Mesenchymal stem cell (in vitro differentiated cells and primary cell): Measurements from ENCODE around the gene ZNF618.

Source experiments
- DNase-seq: peaks from one replicate; pipeline ENCODE4 v3.0.0-alpha.2; 2013
- H2AFZ ChIP-seq: one replicate; pipeline ENCODE4 v1.6.1; 2013; ENCODE audit warnings: low read depth, mild to moderate bottlenecking, control low read depth, inconsistent platforms, low read length, moderate library complexity
- H2AK5ac ChIP-seq: 2 replicates; pipeline ENCODE4 v1.6.1; 2013; ENCODE audit warnings: low read length, moderate library complexity, mild to moderate bottlenecking, inconsistent platforms; ENCODE audit not compliant: severe bottlenecking
- H2BK120ac ChIP-seq: one replicate; pipeline ENCODE4 v1.6.1; 2013; ENCODE audit warnings: low read depth, mild to moderate bottlenecking, inconsistent platforms, low read length, moderate library complexity
- H2BK12ac ChIP-seq, 2 experiments: one replicate each; pipeline ENCODE4 v1.6.1; 2013; ENCODE audit warnings: inconsistent platforms in 2 of 2, low read length in 2 of 2, mild to moderate bottlenecking in 2 of 2, moderate library complexity in 2 of 2, control low read depth in 1 of 2
- H2BK15ac ChIP-seq: one replicate; pipeline ENCODE4 v1.6.1; 2013; ENCODE audit warnings: mild to moderate bottlenecking, low read depth, inconsistent platforms; ENCODE audit not compliant: poor library complexity, severe bottlenecking
- H2BK5ac ChIP-seq: 2 replicates; pipeline ENCODE4 v1.6.1; 2013; ENCODE audit warnings: low read depth, mild to moderate bottlenecking, low read length, control low read depth, inconsistent platforms; ENCODE audit not compliant: poor library complexity, severe bottlenecking
- H3K14ac ChIP-seq, 2 experiments: one replicate each; pipeline ENCODE4 v1.6.1; 2013; ENCODE audit warnings: inconsistent platforms in 2 of 2, low read length in 2 of 2, control low read depth in 1 of 2, mild to moderate bottlenecking in 1 of 2, moderate library complexity in 1 of 2
- H3K18ac ChIP-seq, 2 experiments: one replicate each; pipeline ENCODE4 v1.6.1; 2013; ENCODE audit warnings: inconsistent platforms in 2 of 2, low read length in 2 of 2, control low read depth in 1 of 2, low read depth in 1 of 2, mild to moderate bottlenecking in 1 of 2
- H3K23ac ChIP-seq, 2 experiments: one replicate each; pipeline ENCODE4 v1.6.1; 2013; ENCODE audit warnings: inconsistent platforms in 2 of 2, low read length in 2 of 2, mild to moderate bottlenecking in 2 of 2, moderate library complexity in 2 of 2, control low read depth in 1 of 2
- H3K27ac ChIP-seq: 2 replicates; pipeline ENCODE4 v1.5.1; 2013; ENCODE audit warnings: mild to moderate bottlenecking, moderate library complexity, low read length, control low read depth, inconsistent platforms; ENCODE audit not compliant: poor library complexity, severe bottlenecking
- H3K27me3 ChIP-seq, 2 experiments: 2 replicates each; pipeline versions ENCODE4 v1.6.1 to v1.7.0; 2013; ENCODE audit warnings: low read length in 2 of 2, mild to moderate bottlenecking in 2 of 2, moderate library complexity in 2 of 2, control low read depth in 1 of 2, inconsistent platforms in 1 of 2; ENCODE audit not compliant: control insufficient read depth in 1 of 2, insufficient read depth in 1 of 2
- H3K36me3 ChIP-seq, 2 experiments: 2 replicates each; pipeline versions ENCODE4 v1.6.1 to v1.7.0; 2013; ENCODE audit warnings: low read length in 2 of 2, control low read depth in 1 of 2, inconsistent platforms in 1 of 2, low read depth in 1 of 2, mild to moderate bottlenecking in 1 of 2; ENCODE audit not compliant: insufficient read depth in 2 of 2, control insufficient read depth in 1 of 2
- H3K4ac ChIP-seq, 2 experiments: one replicate each; pipeline ENCODE4 v1.6.1; 2013; ENCODE audit warnings: inconsistent platforms in 2 of 2, low read length in 2 of 2, mild to moderate bottlenecking in 2 of 2, moderate library complexity in 2 of 2, control low read depth in 1 of 2, low read depth in 1 of 2
- H3K4me1 ChIP-seq: 2 replicates; pipeline ENCODE4 v1.6.1; 2013; ENCODE audit warnings: low read depth, low read length, control low read depth; ENCODE audit not compliant: control insufficient read depth, insufficient read depth
- H3K4me2 ChIP-seq: 2 replicates; pipeline ENCODE4 v1.6.1; 2013; ENCODE audit warnings: low read length, mild to moderate bottlenecking, inconsistent platforms; ENCODE audit not compliant: poor library complexity, severe bottlenecking
- H3K4me3 ChIP-seq, 2 experiments: 2 replicates each; pipeline versions ENCODE4 v1.5.1 to v1.7.0; 2013; ENCODE audit warnings: low read length in 2 of 2, mild to moderate bottlenecking in 2 of 2, control low read depth in 1 of 2, low read depth in 1 of 2; ENCODE audit not compliant: insufficient read depth in 1 of 2
- H3K79me1 ChIP-seq: replicated peaks from 2 replicates; pipeline ENCODE4 v1.6.1; 2013; ENCODE audit warnings: mild to moderate bottlenecking, control low read depth, low read length, inconsistent platforms; ENCODE audit not compliant: poor library complexity, severe bottlenecking
- H3K9ac ChIP-seq: 2 replicates; pipeline ENCODE4 v1.7.0; 2013; ENCODE audit warnings: mild to moderate bottlenecking, low read length, moderate library complexity
- H3K9me3 ChIP-seq: 2 replicates; pipeline ENCODE4 v1.7.0; 2013; ENCODE audit warnings: mild to moderate bottlenecking, low read length; ENCODE audit not compliant: control insufficient read depth
- H4K8ac ChIP-seq: one replicate; pipeline ENCODE4 v1.6.1; 2013; ENCODE audit warnings: inconsistent platforms, mild to moderate bottlenecking, low read length, moderate library complexity
- H4K91ac ChIP-seq: one replicate; pipeline ENCODE4 v1.6.1; 2013; ENCODE audit warnings: mild to moderate bottlenecking, low read length, inconsistent platforms
- WGBS: methylation state at CpG from one replicate; pipeline ENCODE4 v1.1.7; 2013; ENCODE audit warnings: mixed read lengths; 5-methylcytosine and 5-hydroxymethylcytosine counted together

The ZNF618 gene

GRCh38 chr9:114056527-114056926 is 180.4 kb downstream of the ZNF618 start:
- no peak overlapping the region for H3K23ac ChIP-seq
- peaks cover 38 to 47% of the 10 kb centered on the region in 2 experiments for H3K36me3 ChIP-seq
- no peak overlapping the region for H4K8ac ChIP-seq
- H3K4me1 ChIP-seq, result peaks cover 6% of the 10 kb centered on the region
- H3K27ac ChIP-seq, result no peak overlapping the region
- H3K4me3 ChIP-seq, result no peak overlapping the region
- H3K4ac ChIP-seq, result no peak overlapping the region
- over 99% methylated on average over 5 of the region's 5 CpGs for WGBS
- H3K4me2 ChIP-seq, result no peak overlapping the region
- no peak overlapping the region for H2AFZ ChIP-seq
- no peak overlapping the region for H3K14ac ChIP-seq
- no peak overlapping the region for H3K9ac ChIP-seq
- DNase-seq, result no peak
- H2BK12ac ChIP-seq, result no peak overlapping the region
- H3K9me3 ChIP-seq, result no peaks in the 10 kb centered on the region
- H4K91ac ChIP-seq, result no peak overlapping the region
- H2AK5ac ChIP-seq, result no peak overlapping the region
- H3K18ac ChIP-seq, result no peak overlapping the region
- H2BK5ac ChIP-seq, result no peak overlapping the region
- H3K79me1 ChIP-seq, result peaks cover 6% of the 10 kb centered on the region
- no peaks in the 10 kb centered on the region for H3K27me3 ChIP-seq
- no peak overlapping the region for H2BK120ac ChIP-seq
- no peak overlapping the region for H2BK15ac ChIP-seq

GRCh38 chr9:114057161-114057885 is 181.2 kb downstream of the ZNF618 start:
- no peak for DNase-seq
- H3K14ac ChIP-seq, result no peak overlapping the region
- no peak overlapping the region for H3K23ac ChIP-seq
- H2AK5ac ChIP-seq, result no peak overlapping the region
- H3K9ac ChIP-seq, result no peak overlapping the region
- 94% methylated on average over 7 of the region's 7 CpGs for WGBS
- no peak overlapping the region for H3K4ac ChIP-seq
- no peak overlapping the region for H2BK12ac ChIP-seq
- no peak overlapping the region for H3K27ac ChIP-seq
- H3K27me3 ChIP-seq, result peaks cover 0 to 6% of the 10 kb centered on the region in 2 experiments
- H2AFZ ChIP-seq, result no peak overlapping the region
- no peak overlapping the region for H4K91ac ChIP-seq
- peaks cover 6% of the 10 kb centered on the region for H3K79me1 ChIP-seq
- no peak overlapping the region for H2BK5ac ChIP-seq
- no peaks in the 10 kb centered on the region for H3K9me3 ChIP-seq
- no peak overlapping the region for H3K18ac ChIP-seq
- no peak overlapping the region for H3K4me2 ChIP-seq
- peaks cover 6% of the 10 kb centered on the region for H3K4me1 ChIP-seq
- no peak overlapping the region for H4K8ac ChIP-seq
- H3K36me3 ChIP-seq, result peaks cover 30 to 39% of the 10 kb centered on the region in 2 experiments
- no peak overlapping the region for H2BK15ac ChIP-seq
- no peak overlapping the region for H3K4me3 ChIP-seq
- no peak overlapping the region for H2BK120ac ChIP-seq

- H3K23ac ChIP-seq, result no peak overlapping the region
- no peak overlapping the region for H4K91ac ChIP-seq
- no peak overlapping the region for H3K4ac ChIP-seq
- no peak overlapping the region for H3K9ac ChIP-seq
- H2AFZ ChIP-seq, result no peak overlapping the region
- no peak overlapping the region for H2BK5ac ChIP-seq
- H3K4me2 ChIP-seq, result no peak overlapping the region
- H2BK12ac ChIP-seq, result no peak overlapping the region
- H4K8ac ChIP-seq, result no peak overlapping the region
- 94% methylated on average over 2 of the region's 4 CpGs for WGBS
- no peaks in the 10 kb centered on the region for H3K9me3 ChIP-seq
- no peak overlapping the region for H3K4me3 ChIP-seq
- no peak for DNase-seq
- no peak overlapping the region for H2BK120ac ChIP-seq
- no peak overlapping the region for H3K14ac ChIP-seq
- H3K79me1 ChIP-seq, result peaks cover 2% of the 10 kb centered on the region
- no peak overlapping the region for H2AK5ac ChIP-seq
- peaks cover 17 to 26% of the 10 kb centered on the region in 2 experiments for H3K36me3 ChIP-seq
- H3K18ac ChIP-seq, result no peak overlapping the region
- no peak overlapping the region for H3K27ac ChIP-seq
- no peak overlapping the region for H2BK15ac ChIP-seq
- H3K27me3 ChIP-seq, result peaks cover 4 to 16% of the 10 kb centered on the region in 2 experiments
- H3K4me1 ChIP-seq, result peaks cover 6% of the 10 kb centered on the region
Measured at GRCh38 chr9:114058688-114059046, 182.6 kb downstream of the ZNF618 start.

GRCh38 chr9:114059047-114059803 is 183.1 kb downstream of the ZNF618 start:
- Histone ChIP-seq H3K9me3 (peaks cover 3% of the 10 kb centered on the region), H3K79me1 (no peaks in the 10 kb centered on the region), H3K4me2 (no peak overlapping the region), H3K4me3 (no peak overlapping the region), H3K27me3 (peaks cover 4 to 16% of the 10 kb centered on the region in 2 experiments), H2BK12ac (no peak overlapping the region), H3K9ac (no peak overlapping the region), H3K23ac (no peak overlapping the region), H4K91ac (no peak overlapping the region), H2AFZ (no peak overlapping the region), H2BK120ac (no peak overlapping the region), H3K18ac (no peak overlapping the region), H3K4ac (no peak overlapping the region), H2BK15ac (no peak overlapping the region), H3K27ac (no peak overlapping the region), H2AK5ac (no peak overlapping the region), H2BK5ac (no peak overlapping the region), H3K36me3 (peaks cover 14 to 21% of the 10 kb centered on the region in 2 experiments), H4K8ac (no peak overlapping the region), H3K14ac (no peak overlapping the region), H3K4me1 (peaks cover 6% of the 10 kb centered on the region)
- DNase-seq, result no peak
- WGBS, result 79% methylated on average over 5 of the region's 8 CpGs
